GM18907 (cell line): ENCODE results near the gene COL17A1.

ENCODE experiments used
- ATAC-seq: cut with Tn5 transposase; IDR thresholded peaks from one replicate; pipeline ENCODE4 v1.9.1; 2021; ENCODE audit warnings: mild to moderate bottlenecking, moderate library complexity; ENCODE audit not compliant: unreplicated experiment

The COL17A1 gene

GRCh38 chr10:104085801-104086400 is at the start of gene COL17A1:
Gene COL17A1, minus strand, starts transcription at chr10:104085880. Its CDS starts 5,207 bp downstream, at chr10:104080673.
- no peak for ATAC-seq

GRCh38 chr10:104130041-104130440 is 44.4 kb upstream of the COL17A1 start:
- ATAC-seq, result no peak

- no peak for ATAC-seq
Measured at GRCh38 chr10:104128214-104128613, 42.5 kb upstream of the COL17A1 start.

GRCh38 chr10:104127411-104127810 is 41.7 kb upstream of the COL17A1 start:
- no peak for ATAC-seq

- no peak for ATAC-seq
Measured at GRCh38 chr10:104123397-104123796, 37.7 kb upstream of the COL17A1 start.

- peak; percentile 9 for ATAC-seq
Measured at GRCh38 chr10:104122225-104123107, 36.8 kb upstream of the COL17A1 start.

GRCh38 chr10:104121485-104122224 is 36.0 kb upstream of the COL17A1 start, which contains the start of gene SFR1:
Gene SFR1, plus strand, starts transcription at chr10:104122171. Its CDS starts 13 bp downstream, at chr10:104122184.
- ATAC-seq, result peak; percentile 89

- peak; percentile 39 for ATAC-seq
Measured at GRCh38 chr10:104120903-104121484, 35.3 kb upstream of the COL17A1 start.

GRCh38 chr10:104120512-104120902 is 34.8 kb upstream of the COL17A1 start:
- ATAC-seq, result no peak

- ATAC-seq, result no peak
Measured at GRCh38 chr10:104119996-104120395, 34.3 kb upstream of the COL17A1 start.

GRCh38 chr10:104117839-104118323 is 32.2 kb upstream of the COL17A1 start:
- no peak for ATAC-seq

GRCh38 chr10:104113376-104113956 is 27.8 kb upstream of the COL17A1 start:
- no peak for ATAC-seq

GRCh38 chr10:104109908-104110662 is 24.4 kb upstream of the COL17A1 start:
- peak; percentile 98 for ATAC-seq

- no peak for ATAC-seq
Measured at GRCh38 chr10:104104926-104105325, 19.2 kb upstream of the COL17A1 start.

- ATAC-seq, result no peak
Measured at GRCh38 chr10:104104418-104104817, 18.7 kb upstream of the COL17A1 start.

GRCh38 chr10:104103956-104104355 is 18.3 kb upstream of the COL17A1 start:
- no peak for ATAC-seq

- ATAC-seq, result no peak
Measured at GRCh38 chr10:104101902-104102301, 16.2 kb upstream of the COL17A1 start.

- ATAC-seq, result no peak
Measured at GRCh38 chr10:104100795-104101194, 15.1 kb upstream of the COL17A1 start.

- ATAC-seq, result no peak
Measured at GRCh38 chr10:104099941-104100340, 14.3 kb upstream of the COL17A1 start.

- ATAC-seq, result no peak
Measured at GRCh38 chr10:104099269-104099668, 13.6 kb upstream of the COL17A1 start.
